ENCODE results near the gene BRI3BP.

DNA sequence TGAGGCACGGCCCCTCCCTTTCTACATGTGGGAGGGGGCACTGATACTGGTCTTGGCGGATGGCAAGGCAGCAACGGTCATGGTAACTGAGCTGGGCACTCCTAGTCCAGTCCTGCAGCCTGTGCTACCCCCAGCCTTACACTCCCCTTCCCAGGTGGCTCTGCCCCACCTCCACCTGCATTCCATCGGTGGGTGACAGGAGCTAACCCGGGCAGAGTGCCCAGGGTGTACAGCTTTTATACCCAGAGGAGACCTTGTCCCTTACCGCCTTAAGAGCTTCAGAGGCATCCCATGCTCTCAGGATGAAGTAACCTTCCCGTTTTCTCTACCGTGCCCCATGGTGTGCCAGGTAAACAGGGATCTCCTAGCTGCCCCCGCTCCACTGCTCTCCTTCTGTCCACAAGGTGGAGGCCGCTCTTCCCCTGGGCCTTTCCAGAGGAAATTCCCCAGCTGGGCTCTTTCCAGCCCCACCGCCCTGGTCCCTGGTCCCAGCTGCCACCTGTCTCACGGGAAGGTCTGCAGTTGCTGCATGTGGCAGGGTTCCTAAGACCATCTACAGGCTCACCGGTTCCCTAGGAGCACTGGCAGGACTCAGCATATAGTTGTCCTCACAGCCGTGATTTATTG is 20.5 kb downstream of the BRI3BP start:
- TF ChIP-seq, protein P1, sequence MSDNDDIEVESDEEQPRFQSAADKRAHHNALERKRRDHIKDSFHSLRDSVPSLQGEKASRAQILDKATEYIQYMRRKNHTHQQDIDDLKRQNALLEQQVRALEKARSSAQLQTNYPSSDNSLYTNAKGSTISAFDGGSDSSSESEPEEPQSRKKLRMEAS (IDR thresholded peaks at IDR 0.05): no peak
- no peak for TF ChIP-seq EP300 (IDR thresholded peaks at IDR 0.05; ENCODE audit: borderline replicate concordance)
- TF ChIP-seq, protein P2, sequence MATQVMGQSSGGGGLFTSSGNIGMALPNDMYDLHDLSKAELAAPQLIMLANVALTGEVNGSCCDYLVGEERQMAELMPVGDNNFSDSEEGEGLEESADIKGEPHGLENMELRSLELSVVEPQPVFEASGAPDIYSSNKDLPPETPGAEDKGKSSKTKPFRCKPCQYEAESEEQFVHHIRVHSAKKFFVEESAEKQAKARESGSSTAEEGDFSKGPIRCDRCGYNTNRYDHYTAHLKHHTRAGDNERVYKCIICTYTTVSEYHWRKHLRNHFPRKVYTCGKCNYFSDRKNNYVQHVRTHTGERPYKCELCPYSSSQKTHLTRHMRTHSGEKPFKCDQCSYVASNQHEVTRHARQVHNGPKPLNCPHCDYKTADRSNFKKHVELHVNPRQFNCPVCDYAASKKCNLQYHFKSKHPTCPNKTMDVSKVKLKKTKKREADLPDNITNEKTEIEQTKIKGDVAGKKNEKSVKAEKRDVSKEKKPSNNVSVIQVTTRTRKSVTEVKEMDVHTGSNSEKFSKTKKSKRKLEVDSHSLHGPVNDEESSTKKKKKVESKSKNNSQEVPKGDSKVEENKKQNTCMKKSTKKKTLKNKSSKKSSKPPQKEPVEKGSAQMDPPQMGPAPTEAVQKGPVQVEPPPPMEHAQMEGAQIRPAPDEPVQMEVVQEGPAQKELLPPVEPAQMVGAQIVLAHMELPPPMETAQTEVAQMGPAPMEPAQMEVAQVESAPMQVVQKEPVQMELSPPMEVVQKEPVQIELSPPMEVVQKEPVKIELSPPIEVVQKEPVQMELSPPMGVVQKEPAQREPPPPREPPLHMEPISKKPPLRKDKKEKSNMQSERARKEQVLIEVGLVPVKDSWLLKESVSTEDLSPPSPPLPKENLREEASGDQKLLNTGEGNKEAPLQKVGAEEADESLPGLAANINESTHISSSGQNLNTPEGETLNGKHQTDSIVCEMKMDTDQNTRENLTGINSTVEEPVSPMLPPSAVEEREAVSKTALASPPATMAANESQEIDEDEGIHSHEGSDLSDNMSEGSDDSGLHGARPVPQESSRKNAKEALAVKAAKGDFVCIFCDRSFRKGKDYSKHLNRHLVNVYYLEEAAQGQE (IDR thresholded peaks at IDR 0.05; ENCODE audit: low read depth): no peak
- no peak for TF ChIP-seq CREB1 (IDR thresholded peaks at IDR 0.05; ENCODE audit: low read depth)
- no peak for TF ChIP-seq NFIC (IDR thresholded peaks at IDR 0.05)
- 0 out of 2 replicates have a peak, but pooled peaks have one; percentile 24 for TF ChIP-seq TEAD4 (IDR thresholded peaks at IDR 0.05)
- TF ChIP-seq EGR1 (IDR thresholded peaks at IDR 0.05): no peak
- TF ChIP-seq, protein P3, sequence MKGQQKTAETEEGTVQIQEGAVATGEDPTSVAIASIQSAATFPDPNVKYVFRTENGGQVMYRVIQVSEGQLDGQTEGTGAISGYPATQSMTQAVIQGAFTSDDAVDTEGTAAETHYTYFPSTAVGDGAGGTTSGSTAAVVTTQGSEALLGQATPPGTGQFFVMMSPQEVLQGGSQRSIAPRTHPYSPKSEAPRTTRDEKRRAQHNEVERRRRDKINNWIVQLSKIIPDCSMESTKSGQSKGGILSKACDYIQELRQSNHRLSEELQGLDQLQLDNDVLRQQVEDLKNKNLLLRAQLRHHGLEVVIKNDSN (IDR thresholded peaks at IDR 0.05): no peak
- no peak for TF ChIP-seq TCF12 (IDR thresholded peaks at IDR 0.05; ENCODE audit: low read depth)

Measured in Ishikawa (cell line).